SJCRH30 (cell line): ENCODE measurements around the gene GZF1. TPM values are rescaled to one million over a fixed set of nuclear protein-coding genes. Genes with fewer than 3 reads are reported as not detected.
A peak's percentile ranks its signal among the peaks of the same experiment; 100 is the strongest.
"Not testable (repeated sequence)": the region's sequence is repeated elsewhere in the genome, so short reads cannot be mapped to it uniquely, and the experiment has no call there.

Source experiments
- DNase-seq, 2 experiments: peaks; one replicate each; pipeline ENCODE4 v3.0.0-alpha.2; 2015 to 2020
- H3K27ac ChIP-seq: fragments of 250-450 bp; sonication (Bioruptor Pico); 2 replicates; pipeline ENCODE4 v1.5.1; 2020; ENCODE audit warnings: mild to moderate bottlenecking, moderate library complexity
- H3K27me3 ChIP-seq: fragments of 250-450 bp; sonication (Bioruptor Pico); 2 replicates; pipeline ENCODE4 v1.5.1; 2020; ENCODE audit warnings: mild to moderate bottlenecking, moderate library complexity
- H3K36me3 ChIP-seq: fragments of 250-450 bp; sonication (Bioruptor Pico); 2 replicates; pipeline ENCODE4 v1.5.1; 2020; ENCODE audit warnings: mild to moderate bottlenecking, moderate library complexity
- H3K4me1 ChIP-seq: fragments of 250-450 bp; sonication (Bioruptor Pico); 2 replicates; pipeline ENCODE4 v1.5.1; 2020; ENCODE audit warnings: mild to moderate bottlenecking, moderate library complexity
- H3K4me3 ChIP-seq: fragments of 250-450 bp; sonication (Bioruptor Pico); 2 replicates; pipeline ENCODE4 v1.5.1; 2020; ENCODE audit warnings: mild to moderate bottlenecking, moderate library complexity
- H3K9me3 ChIP-seq: fragments of 250-450 bp; sonication (Bioruptor Pico); replicated peaks from 2 replicates; pipeline ENCODE4 v1.5.1; 2020; ENCODE audit warnings: mild to moderate bottlenecking, moderate library complexity
- total RNA-seq: library from RNA; depleted of rRNA; stranded (reverse); fragments of >200 nt; shearing (Covaris generic); gene quantifications from 2 replicates; pipeline ENCODE4 v1.2.3, GENCODE V29; 2014

Gene GZF1
- total RNA-seq, 1 experiment from 2014 or later, result 31.8 TPM

- Histone ChIP-seq H3K4me1 (peaks cover 4% of the 10 kb centered on the region; the same call in 1 of the 2 replicates), H3K9me3 (no peaks in the 10 kb centered on the region), H3K27ac (no peak overlapping the region), H3K27me3 (no peaks in the 10 kb centered on the region), H3K36me3 (no peaks in the 10 kb centered on the region), H3K4me3 (no peak overlapping the region)
- DNase-seq, result no peak
Measured at GRCh38 chr20:23335521-23335920, 26.5 kb upstream of the GZF1 start.

DNA sequence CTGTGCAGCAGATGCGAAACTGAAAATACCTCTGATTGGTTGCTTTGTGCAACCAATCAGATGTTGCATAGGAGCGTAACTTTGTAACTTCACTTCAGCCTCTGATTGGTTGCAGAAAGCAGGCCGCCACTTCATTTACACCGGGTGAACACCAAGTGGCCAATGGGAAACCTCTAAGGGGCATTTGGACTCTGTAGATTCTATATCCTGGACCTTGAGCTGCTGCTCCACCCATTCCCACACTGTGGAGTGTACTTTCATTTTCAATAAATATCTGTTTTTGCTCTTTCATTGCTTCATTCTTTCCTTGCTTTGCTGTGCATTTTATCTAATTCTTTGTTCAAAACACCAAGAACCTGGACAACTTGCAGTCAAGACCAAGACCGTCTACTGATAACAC lies 25.5 kb upstream of the GZF1 start:
- Histone ChIP-seq H3K27me3 (no peaks in the 10 kb centered on the region), H3K9me3 (no peaks in the 10 kb centered on the region), H3K4me3 (no peak overlapping the region), H3K36me3 (no peaks in the 10 kb centered on the region), H3K4me1 (peaks cover 4% of the 10 kb centered on the region; the same call in 1 of the 2 replicates), H3K27ac (no peak overlapping the region)
- no peak for DNase-seq

DNA sequence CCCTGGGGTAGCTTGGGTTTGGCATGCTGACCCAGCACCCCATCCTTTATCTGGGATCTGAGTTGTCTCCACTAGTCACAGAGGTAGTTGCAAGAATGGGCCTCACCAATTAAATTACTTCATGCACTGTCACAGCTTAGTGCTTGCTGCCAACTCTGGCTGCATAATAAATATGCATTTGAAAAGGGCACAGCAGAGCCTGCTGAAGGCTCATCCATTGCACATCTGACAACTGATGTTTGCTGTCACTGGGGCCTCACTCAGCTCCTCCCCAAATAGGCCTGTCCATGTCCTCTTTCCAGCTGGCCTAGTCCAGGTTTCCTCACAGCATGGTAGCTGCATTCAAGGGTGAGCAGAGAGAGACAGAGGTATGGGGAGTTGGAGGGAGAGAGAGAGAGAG lies 24.7 kb upstream of the GZF1 start:
- Histone ChIP-seq H3K27me3 (no peaks in the 10 kb centered on the region), H3K36me3 (no peaks in the 10 kb centered on the region), H3K4me3 (no peak overlapping the region), H3K4me1 (peaks cover 4% of the 10 kb centered on the region; the same call in 1 of the 2 replicates), H3K9me3 (no peaks in the 10 kb centered on the region), H3K27ac (no peak overlapping the region)
- no peak for DNase-seq

GRCh38 chr20:23339986-23340385 lies 22.0 kb upstream of the GZF1 start:
- H3K4me1 ChIP-seq, result peaks cover 4% of the 10 kb centered on the region; the same call in 1 of the 2 replicates
- no peak overlapping the region for H3K4me3 ChIP-seq
- H3K27ac ChIP-seq, result no peak overlapping the region
- no peaks in the 10 kb centered on the region for H3K27me3 ChIP-seq
- H3K36me3 ChIP-seq, result no peaks in the 10 kb centered on the region
- no peaks in the 10 kb centered on the region for H3K9me3 ChIP-seq
- DNase-seq, result no peak

DNA sequence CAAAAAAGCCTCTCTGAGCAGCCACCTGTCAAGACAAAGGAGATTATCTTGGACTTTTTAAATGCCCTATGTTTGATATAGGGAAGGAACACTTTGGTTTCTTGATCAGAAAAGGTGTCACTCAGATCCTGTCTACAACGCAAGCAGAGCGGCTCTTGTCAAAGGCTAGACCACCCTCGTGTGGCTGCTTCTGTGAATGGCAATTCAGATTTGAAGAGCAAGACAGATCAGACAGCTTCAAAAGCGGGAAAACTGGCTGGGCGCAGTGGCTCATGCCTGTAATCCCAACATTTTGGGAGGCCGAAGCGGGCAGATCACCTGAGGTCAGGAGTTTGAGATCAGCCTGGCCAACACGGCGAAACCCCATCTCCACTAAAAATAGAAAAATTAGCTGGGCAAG lies 21.5 kb upstream of the GZF1 start:
- H3K9me3 ChIP-seq, result no peaks in the 10 kb centered on the region
- no peaks in the 10 kb centered on the region for H3K27me3 ChIP-seq
- peak; percentile 76 to 83 for DNase-seq
- no peak overlapping the region for H3K27ac ChIP-seq
- H3K36me3 ChIP-seq, result no peaks in the 10 kb centered on the region
- no peak overlapping the region for H3K4me3 ChIP-seq
- peaks cover 4% of the 10 kb centered on the region; the same call in 1 of the 2 replicates for H3K4me1 ChIP-seq

- Histone ChIP-seq H3K9me3 (no peaks in the 10 kb centered on the region), H3K4me1 (peaks cover 4% of the 10 kb centered on the region; the same call in 1 of the 2 replicates), H3K4me3 (no peak overlapping the region), H3K27ac (no peak overlapping the region), H3K36me3 (no peaks in the 10 kb centered on the region), H3K27me3 (no peaks in the 10 kb centered on the region)
- DNase-seq, result no peak
Measured at GRCh38 chr20:23341073-23341472, 20.9 kb upstream of the GZF1 start.

DNA sequence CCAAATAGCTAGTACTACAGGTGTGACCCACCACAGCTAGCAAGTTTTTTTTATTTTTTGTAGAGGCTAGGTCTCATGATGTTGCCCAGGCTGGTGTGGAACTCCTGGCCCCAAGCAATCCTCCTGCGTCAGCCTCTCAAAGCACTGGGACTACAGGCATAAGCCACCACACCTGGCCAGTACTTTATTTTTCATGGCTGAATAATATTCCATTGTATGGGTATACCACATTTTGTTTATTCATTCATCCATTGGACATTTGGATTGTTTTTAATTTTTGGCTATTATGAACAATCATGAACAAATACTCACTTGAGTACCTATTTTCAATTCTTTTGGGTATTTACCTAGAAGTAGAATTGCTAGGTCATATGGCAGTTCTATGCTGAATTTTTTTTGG lies 18.4 kb upstream of the GZF1 start:
- Histone ChIP-seq H3K27me3 (no peaks in the 10 kb centered on the region), H3K27ac (no peak overlapping the region), H3K4me3 (no peak overlapping the region), H3K4me1 (peaks cover 5% of the 10 kb centered on the region; the same call in 1 of the 2 replicates), H3K9me3 (no peaks in the 10 kb centered on the region), H3K36me3 (no peaks in the 10 kb centered on the region)
- no peak for DNase-seq

- Histone ChIP-seq H3K4me3 (no peak overlapping the region), H3K27me3 (no peaks in the 10 kb centered on the region), H3K4me1 (peaks cover 10% of the 10 kb centered on the region; the same call in 1 of the 2 replicates), H3K9me3 (no peaks in the 10 kb centered on the region), H3K36me3 (no peaks in the 10 kb centered on the region), H3K27ac (no peak overlapping the region)
- peak in 1 of 2 experiments; percentile 26 for DNase-seq
Measured at GRCh38 chr20:23344336-23344735, 17.6 kb upstream of the GZF1 start.

DNA sequence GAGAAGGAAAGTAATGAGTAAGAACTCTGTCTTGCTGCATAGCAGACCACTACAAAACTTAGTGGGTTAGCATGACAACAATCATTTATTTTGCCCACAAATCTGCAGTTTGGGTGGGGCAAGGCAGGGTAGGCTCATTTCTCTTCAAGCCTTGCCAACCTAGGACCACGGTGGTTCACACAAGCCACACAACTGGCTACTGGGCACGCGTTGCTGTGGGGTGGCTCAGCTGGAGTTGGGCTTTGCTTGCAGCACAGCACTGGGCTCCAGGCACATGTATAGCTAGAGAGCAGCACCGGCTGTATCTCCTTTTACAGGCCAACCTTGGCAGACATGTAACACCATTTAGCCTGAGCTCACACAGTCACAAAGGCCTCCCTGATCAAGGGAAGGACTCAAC lies 16.0 kb upstream of the GZF1 start:
- no peaks in the 10 kb centered on the region for H3K27me3 ChIP-seq
- no peaks in the 10 kb centered on the region for H3K36me3 ChIP-seq
- no peak for DNase-seq
- no peak overlapping the region for H3K27ac ChIP-seq
- H3K4me3 ChIP-seq, result no peak overlapping the region
- no peaks in the 10 kb centered on the region for H3K9me3 ChIP-seq
- peaks cover 6% of the 10 kb centered on the region; the same call in 1 of the 2 replicates for H3K4me1 ChIP-seq

GRCh38 chr20:23347791-23348190 lies 14.2 kb upstream of the GZF1 start:
- Histone ChIP-seq H3K27ac (no peak overlapping the region), H3K9me3 (no peaks in the 10 kb centered on the region), H3K27me3 (no peaks in the 10 kb centered on the region), H3K36me3 (no peaks in the 10 kb centered on the region; the same call in 1 of the 2 replicates), H3K4me3 (no peak overlapping the region), H3K4me1 (peaks cover 9% of the 10 kb centered on the region; the same call in 1 of the 2 replicates)
- DNase-seq, result no peak

DNA sequence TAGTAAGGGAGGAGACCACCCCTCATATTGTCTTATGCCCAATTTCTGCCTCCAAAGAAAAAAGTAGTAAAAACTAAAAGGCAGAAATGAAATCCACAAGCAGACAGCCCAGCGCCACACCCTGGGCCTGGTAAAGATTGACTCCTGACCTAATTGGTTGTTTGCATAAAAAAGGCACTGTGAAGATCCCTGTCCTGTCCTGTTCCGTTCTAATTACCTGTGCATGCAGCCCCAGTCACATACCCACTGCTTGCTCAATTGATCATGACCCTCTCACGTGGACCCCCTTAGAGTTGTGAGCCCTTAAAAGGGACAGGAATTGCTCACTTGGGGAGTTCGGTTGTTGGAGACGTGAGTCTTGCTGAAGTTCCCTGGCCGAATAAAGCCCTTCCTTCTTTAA lies 13.5 kb upstream of the GZF1 start:
- not testable (repeated sequence) for H3K4me1 ChIP-seq

DNA sequence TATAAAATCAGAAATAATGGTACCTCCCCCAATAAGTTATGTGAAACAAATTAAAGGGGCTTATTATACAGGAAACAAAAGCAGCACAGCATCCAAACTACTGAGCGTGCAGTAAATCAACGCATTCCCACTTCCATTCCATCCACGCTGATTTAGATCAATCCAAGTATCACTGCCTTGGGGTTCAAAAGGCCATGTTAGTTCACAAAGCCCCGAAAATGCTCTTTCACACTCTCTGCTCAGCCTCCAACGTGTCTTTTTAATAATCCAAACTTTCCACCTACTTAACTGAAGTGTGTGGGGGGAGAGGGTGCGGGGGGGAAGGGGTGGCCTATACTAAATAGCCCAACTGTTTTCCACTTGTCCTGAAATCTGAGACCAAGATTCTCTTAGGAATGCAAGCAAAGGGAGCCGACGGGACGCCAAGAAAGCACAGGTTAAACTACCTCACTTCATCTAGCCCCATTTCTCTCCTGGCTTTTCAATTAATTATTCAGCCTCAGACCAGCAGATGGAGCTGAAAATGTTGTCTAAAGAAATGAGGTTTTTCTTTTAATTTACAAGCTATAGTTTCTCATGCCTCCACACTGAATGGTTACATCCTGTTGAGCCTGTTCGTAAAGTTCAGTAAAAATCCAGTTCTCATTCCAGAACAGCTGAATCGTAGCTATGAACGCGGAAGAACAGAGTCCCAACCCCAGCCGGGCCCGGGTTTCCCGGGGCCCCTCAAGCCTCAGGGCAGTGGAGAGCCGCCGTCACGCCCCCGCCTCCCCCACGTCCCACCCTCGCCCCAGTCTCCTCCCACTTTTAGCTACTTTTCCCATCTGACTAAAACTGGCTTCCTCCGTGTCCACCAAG lies 12.4 kb upstream of the GZF1 start:
- no peaks in the 10 kb centered on the region for H3K9me3 ChIP-seq
- H3K36me3 ChIP-seq, result peaks cover 7% of the 10 kb centered on the region; the same call in 1 of the 2 replicates
- H3K27me3 ChIP-seq, result no peaks in the 10 kb centered on the region
- DNase-seq, result peak; percentile 68 to 93
- peaks cover 10% of the 10 kb centered on the region; the same call in 1 of the 2 replicates for H3K4me1 ChIP-seq
- peak overlapping the region; percentile 96 for H3K27ac ChIP-seq
- H3K4me3 ChIP-seq, result peak overlapping the region; percentile 92

More for the DNA sequence above, 13.5 kb upstream of the GZF1 start:
- not testable (repeated sequence) for DNase-seq, H3K4me3 ChIP-seq, H3K36me3 ChIP-seq, H3K9me3 ChIP-seq, H3K27me3 ChIP-seq
- H3K27ac ChIP-seq, result peak overlapping the region; percentile 96

DNA sequence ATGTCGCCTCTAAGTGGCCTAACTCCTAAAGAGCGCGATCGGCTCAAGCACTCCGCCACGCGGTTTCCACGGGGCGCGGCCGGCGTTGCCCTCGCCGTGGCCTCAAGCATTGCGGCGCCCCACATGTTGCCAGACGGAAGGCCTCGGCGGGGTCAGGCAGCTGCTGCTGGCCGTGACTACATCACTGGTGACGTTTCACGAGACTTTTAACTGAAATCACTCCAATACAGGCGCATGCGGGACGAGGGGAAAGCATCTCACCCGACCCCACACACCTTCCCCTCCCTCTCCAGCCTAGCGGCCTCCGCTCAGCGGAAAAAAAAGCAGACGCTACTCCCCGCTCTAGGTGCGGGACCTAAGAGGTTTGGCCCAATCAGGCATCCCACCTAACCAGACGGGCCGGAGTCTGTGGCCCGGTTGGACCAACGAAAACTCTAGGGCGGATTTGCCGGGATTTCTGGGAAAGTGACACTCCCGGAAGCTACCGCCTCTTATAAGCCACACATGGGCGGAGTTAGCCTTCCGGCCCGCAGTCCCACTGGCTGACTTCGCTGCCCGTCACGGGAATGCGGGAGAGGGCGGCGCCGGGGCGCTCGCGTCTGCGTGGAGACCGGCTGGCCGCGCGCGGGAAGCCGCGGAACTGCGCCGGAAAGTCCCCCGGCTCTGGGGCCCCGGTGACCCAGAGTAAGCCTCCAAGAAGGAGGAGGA lies 11.6 kb upstream of the GZF1 start, which contains the start of gene NXT1:
TSS of gene NXT1 (plus strand) at position 596 of the 708 bp plus-strand sequence. CDS start 3,251 bp downstream, outside the sequence.
- H3K4me3 ChIP-seq, result peak within 1 kb of the TSS; percentile 92
- H3K9me3 ChIP-seq, result no peaks in the 10 kb centered on the region
- peaks cover 13% of the 10 kb centered on the region for H3K36me3 ChIP-seq
- H3K27ac ChIP-seq, result peak within 1 kb of the TSS; percentile 96
- peak; percentile 97 to 99 for DNase-seq
- peaks cover 10% of the 10 kb centered on the region; the same call in 1 of the 2 replicates for H3K4me1 ChIP-seq
- no peaks in the 10 kb centered on the region for H3K27me3 ChIP-seq

DNA sequence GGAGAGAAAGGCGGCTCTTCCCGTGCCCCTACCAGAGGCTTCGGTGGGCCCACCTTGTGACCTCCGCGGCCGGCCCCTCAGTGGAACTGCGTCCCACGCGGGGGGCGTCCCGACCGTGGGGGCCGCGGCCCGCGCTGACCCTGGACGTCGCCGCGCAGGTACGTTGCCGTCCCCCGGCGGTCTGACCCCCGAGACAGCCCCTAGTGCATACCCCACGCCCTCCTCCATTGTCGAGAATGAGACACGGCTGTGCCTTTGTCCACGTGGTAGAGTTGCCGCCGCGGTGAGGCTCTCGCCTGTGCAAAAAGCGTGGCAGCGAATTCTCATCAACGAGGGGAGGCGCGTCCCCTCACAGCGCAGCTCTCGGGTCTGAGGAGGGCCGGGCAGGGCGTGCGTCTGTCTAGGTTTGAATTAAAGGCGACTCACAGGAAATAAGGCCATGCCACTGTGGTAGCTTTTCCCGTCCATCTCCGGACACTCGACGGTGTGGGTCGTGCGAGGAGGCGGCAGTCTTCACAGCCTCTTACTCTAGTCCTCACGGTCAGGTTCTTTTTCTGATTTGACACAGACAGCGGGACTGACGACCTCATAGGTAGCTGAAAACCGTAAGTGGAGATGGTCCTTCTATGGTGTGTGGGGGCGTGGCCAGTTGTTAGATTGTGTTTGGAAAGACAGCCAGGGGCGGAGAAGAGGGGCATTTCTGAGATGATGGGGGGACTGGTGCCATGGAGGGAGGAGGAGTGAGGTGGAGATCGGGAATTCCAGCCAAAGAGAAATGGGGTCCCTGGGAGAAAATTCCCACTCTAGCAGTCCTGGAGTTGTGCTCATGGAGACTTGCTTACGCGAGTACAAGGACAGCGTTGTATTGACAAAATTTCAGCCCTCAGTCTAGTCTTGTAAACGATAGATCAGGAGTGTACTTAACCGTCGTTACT lies 10.8 kb upstream of the GZF1 start:
- peak overlapping the region; percentile 96 for H3K27ac ChIP-seq
- peak; percentile 59 to 70 for DNase-seq
- H3K4me1 ChIP-seq, result peaks cover 10% of the 10 kb centered on the region; the same call in 1 of the 2 replicates
- no peaks in the 10 kb centered on the region for H3K27me3 ChIP-seq
- H3K36me3 ChIP-seq, result peaks cover 21% of the 10 kb centered on the region
- H3K9me3 ChIP-seq, result no peaks in the 10 kb centered on the region
- peak overlapping the region; percentile 92 for H3K4me3 ChIP-seq
